ENCODE results near the gene MFRP. TPM values are rescaled to one million over a fixed set of nuclear protein-coding genes. Genes with fewer than 3 reads are reported as not detected.

Gene MFRP
- total RNA-seq, 1 donor from 2014 or later, result not detected

GRCh38 chr11:119303227-119303718, 43.2 kb downstream of the MFRP start:
- DNase-seq (ENCODE audit: low spot score in 2 of 2, unreplicated experiment in 2 of 2), result no peak
- H3K4me3 Mint-ChIP-seq, result no peak overlapping the region
- TF ChIP-seq, protein P1, sequence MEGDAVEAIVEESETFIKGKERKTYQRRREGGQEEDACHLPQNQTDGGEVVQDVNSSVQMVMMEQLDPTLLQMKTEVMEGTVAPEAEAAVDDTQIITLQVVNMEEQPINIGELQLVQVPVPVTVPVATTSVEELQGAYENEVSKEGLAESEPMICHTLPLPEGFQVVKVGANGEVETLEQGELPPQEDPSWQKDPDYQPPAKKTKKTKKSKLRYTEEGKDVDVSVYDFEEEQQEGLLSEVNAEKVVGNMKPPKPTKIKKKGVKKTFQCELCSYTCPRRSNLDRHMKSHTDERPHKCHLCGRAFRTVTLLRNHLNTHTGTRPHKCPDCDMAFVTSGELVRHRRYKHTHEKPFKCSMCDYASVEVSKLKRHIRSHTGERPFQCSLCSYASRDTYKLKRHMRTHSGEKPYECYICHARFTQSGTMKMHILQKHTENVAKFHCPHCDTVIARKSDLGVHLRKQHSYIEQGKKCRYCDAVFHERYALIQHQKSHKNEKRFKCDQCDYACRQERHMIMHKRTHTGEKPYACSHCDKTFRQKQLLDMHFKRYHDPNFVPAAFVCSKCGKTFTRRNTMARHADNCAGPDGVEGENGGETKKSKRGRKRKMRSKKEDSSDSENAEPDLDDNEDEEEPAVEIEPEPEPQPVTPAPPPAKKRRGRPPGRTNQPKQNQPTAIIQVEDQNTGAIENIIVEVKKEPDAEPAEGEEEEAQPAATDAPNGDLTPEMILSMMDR (IDR thresholded peaks at IDR 0.05; ENCODE audit: unreplicated experiment), result no peak
- no peaks in the 10 kb centered on the region for H3K9me3 Mint-ChIP-seq
- peaks cover 23% of the 10 kb centered on the region for H3K4me1 Mint-ChIP-seq
- H3K36me3 Mint-ChIP-seq, result peaks cover 32% of the 10 kb centered on the region
- no peaks in the 10 kb centered on the region for H3K27me3 Mint-ChIP-seq (ENCODE audit: low read depth)
- no peak overlapping the region for H3K27ac Mint-ChIP-seq

DNA sequence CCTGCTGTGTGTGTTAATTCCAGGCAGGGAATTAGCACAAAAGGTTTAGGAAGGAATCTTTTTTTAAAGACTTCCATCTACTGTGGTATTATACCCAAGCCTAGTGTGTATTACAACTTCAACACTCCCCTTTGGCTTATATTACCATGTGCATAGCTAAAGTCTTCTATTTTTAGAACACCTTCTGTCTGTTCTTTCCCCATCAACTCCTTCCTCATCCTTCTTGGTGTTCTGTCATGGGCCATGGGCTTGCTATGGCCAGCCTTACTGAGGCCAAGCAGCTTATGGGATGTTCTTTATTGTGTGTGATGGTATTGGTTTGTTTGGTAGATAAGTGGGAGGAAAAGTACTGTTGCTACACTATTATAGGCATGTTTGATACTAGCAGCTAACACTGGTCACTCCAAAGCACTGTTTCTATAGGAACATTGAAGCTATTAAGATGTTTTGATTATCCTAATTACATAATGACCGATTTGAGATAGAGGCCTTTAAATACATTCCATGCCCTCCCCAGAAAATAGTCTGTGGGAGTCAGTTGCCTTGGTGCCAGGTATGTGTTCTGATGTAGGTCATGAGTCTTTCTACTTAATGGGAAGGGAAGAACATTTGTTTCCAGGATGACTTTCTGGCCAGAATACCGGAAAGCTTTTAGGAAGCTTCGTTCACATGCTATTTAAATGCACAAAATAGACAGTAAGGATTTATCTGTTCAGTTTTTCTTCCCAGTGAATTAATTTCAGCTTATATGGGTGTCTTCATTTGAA, 46.1 kb downstream of the MFRP start:
- DNase-seq (ENCODE audit: low spot score in 2 of 2, unreplicated experiment in 2 of 2), result no peak
- H3K36me3 Mint-ChIP-seq, result peaks cover 39% of the 10 kb centered on the region
- no peaks in the 10 kb centered on the region for H3K9me3 Mint-ChIP-seq
- peaks cover 39% of the 10 kb centered on the region for H3K4me1 Mint-ChIP-seq
- no peaks in the 10 kb centered on the region for H3K27me3 Mint-ChIP-seq (ENCODE audit: low read depth)
- H3K4me3 Mint-ChIP-seq, result no peak overlapping the region
- TF ChIP-seq, protein P1 (IDR thresholded peaks at IDR 0.05; ENCODE audit: unreplicated experiment), result no peak
- H3K27ac Mint-ChIP-seq, result peak overlapping the region; percentile 88

DNA sequence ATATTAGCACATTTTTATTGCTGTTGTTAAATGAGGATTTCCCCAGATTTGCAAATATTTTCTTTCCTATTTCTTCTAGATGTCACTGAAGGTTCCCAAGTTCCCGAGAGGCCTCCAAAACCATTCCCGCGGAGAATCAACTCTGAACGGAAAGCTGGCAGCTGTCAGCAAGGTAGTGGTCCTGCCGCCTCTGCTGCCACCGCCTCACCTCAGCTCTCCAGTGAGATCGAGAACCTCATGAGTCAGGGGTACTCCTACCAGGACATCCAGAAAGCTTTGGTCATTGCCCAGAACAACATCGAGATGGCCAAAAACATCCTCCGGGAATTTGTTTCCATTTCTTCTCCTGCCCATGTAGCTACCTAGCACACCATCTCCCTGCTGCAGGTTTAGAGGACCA, 47.1 kb downstream of the MFRP start:
- Mint-ChIP-seq H3K27me3 (ENCODE audit: low read depth) (no peaks in the 10 kb centered on the region), H3K4me1 (peaks cover 39% of the 10 kb centered on the region), H3K36me3 (peaks cover 35% of the 10 kb centered on the region), H3K27ac (no peak overlapping the region), H3K4me3 (no peak overlapping the region), H3K9me3 (no peaks in the 10 kb centered on the region)
- TF ChIP-seq, protein P1 (IDR thresholded peaks at IDR 0.05; ENCODE audit: unreplicated experiment), result no peak
- no peak for DNase-seq (ENCODE audit: low spot score in 2 of 2, unreplicated experiment in 2 of 2)

DNA sequence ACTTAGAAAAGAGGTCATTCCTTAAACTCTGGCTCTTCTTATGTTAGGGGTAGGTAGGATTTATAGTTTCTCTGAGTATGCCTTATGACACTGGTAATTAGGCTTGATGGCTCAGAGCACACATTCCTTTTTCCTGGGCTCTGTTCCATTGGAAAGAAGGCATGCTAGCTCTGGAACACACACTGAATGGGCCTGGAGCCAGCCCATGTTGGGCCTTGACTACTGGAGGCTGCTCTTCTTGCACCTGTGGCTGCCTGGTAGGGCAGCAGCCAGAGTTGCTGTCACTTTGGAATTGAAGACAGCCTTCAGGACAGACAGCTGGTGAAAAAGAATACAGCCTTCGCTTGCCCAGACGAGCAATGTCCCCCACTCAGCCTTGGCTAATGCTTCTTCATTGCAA, 47.8 kb downstream of the MFRP start:
- DNase-seq (ENCODE audit: low spot score in 2 of 2, unreplicated experiment in 2 of 2), result no peak
- H3K36me3 Mint-ChIP-seq, result peaks cover 33% of the 10 kb centered on the region

DNA sequence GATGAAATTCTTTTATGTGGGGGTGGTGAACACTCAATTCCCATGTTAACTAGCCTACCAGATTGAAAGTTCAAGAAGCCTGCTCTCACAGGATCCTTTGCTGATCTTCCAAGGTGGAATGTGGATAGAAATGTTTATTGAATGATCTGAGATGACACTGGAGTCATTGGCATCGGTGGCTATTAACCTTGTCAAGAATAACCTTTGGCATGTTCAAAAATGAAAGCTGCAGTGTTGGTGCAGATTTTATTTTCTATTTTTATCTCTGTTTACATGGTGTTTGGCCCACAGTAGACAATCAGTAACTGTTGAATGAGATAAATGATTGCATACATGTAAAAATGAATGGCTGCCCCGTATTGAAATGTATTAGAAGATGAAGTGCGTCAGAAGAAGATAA, 48.6 kb downstream of the MFRP start:
- Mint-ChIP-seq H3K4me1 (peaks cover 39% of the 10 kb centered on the region), H3K27me3 (ENCODE audit: low read depth) (no peaks in the 10 kb centered on the region), H3K9me3 (no peaks in the 10 kb centered on the region), H3K36me3 (peaks cover 30% of the 10 kb centered on the region), H3K4me3 (no peak overlapping the region), H3K27ac (peak overlapping the region; percentile 59)
- TF ChIP-seq, protein P1 (IDR thresholded peaks at IDR 0.05; ENCODE audit: unreplicated experiment), result no peak
- DNase-seq (ENCODE audit: low spot score in 2 of 2, unreplicated experiment in 2 of 2), result no peak

More for the DNA sequence above, 47.8 kb downstream of the MFRP start:
- Mint-ChIP-seq H3K4me1 (peaks cover 39% of the 10 kb centered on the region), H3K9me3 (no peaks in the 10 kb centered on the region), H3K27ac (no peak overlapping the region), H3K4me3 (no peak overlapping the region), H3K27me3 (ENCODE audit: low read depth) (no peaks in the 10 kb centered on the region)
- TF ChIP-seq, protein P1 (IDR thresholded peaks at IDR 0.05; ENCODE audit: unreplicated experiment), result no peak

Measured in mesothelial cell of epicardium (in vitro differentiated cells).